Activated naive CD4-positive, alpha-beta T cell treated with anti-CD3 and anti-CD28 coated beads, Interleukin-2, amount 50 U/mL, for 72 hours (primary cell): Measurements from ENCODE around the gene PLP1. TPM values are rescaled to one million over a fixed set of nuclear protein-coding genes. Genes with fewer than 3 reads are reported as not detected.
"Not testable (repeated sequence)": the region's sequence is repeated elsewhere in the genome, so short reads cannot be mapped to it uniquely, and the experiment has no call there.

ENCODE experiments used
- ATAC-seq, 2 donors: fragments of 150-1000 bp; cut with Tn5 transposase; 2 replicates each; pipeline ENCODE4 v1.10.0; 2021; ENCODE audit warnings: mild to moderate bottlenecking in 2 of 2, moderate library complexity in 2 of 2
- DNase-seq, 2 donors: peaks; one replicate each; pipeline ENCODE4 v3.0.0; 2021 to 2022; ENCODE audit warnings: low spot score in 2 of 2
- H3K27ac Mint-ChIP-seq, 2 donors: one replicate each; pipeline ENCODE4 v1.8.0; 2022; ENCODE audit warnings: mild to moderate bottlenecking in 2 of 2, mixed read lengths in 2 of 2
- H3K36me3 Mint-ChIP-seq, 2 donors: one replicate each; pipeline ENCODE4 v1.8.0; 2022; ENCODE audit warnings: mixed read lengths in 2 of 2
- H3K9me3 Mint-ChIP-seq, 2 donors: one replicate each; pipeline ENCODE4 v1.8.0; 2022; ENCODE audit warnings: mixed read lengths in 2 of 2
- total RNA-seq, 2 donors: library from RNA; stranded (reverse); gene quantifications; one replicate each; pipeline ENCODE4 v1.2.3, GENCODE V29; 2022

The PLP1 gene
- not detected for total RNA-seq

DNA sequence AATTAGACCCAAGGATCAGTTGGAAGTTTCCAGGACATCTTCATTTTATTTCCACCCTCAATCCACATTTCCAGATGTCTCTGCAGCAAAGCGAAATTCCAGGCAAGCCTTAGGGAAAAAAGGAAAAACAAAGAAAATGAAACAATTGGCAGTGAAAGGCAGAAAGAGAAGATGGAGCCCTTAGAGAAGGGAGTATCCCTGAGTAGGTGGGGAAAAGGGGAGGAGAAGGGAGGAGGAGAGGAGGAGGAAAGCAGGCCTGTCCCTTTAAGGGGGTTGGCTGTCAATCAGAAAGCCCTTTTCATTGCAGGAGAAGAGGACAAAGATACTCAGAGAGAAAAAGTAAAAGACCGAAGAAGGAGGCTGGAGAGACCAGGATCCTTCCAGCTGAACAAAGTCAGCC is at the start of gene PLP1:
TSS of gene PLP1 (plus strand) at position 295 of the 400 bp plus-strand sequence. CDS start 156 bp downstream, outside the sequence.
- DNase-seq (no peak), ATAC-seq (no peak)
- no peaks in the 10 kb centered on the region for H3K36me3 Mint-ChIP-seq
- H3K27ac Mint-ChIP-seq: no peak within 1 kb of the TSS
- H3K9me3 Mint-ChIP-seq: no peaks in the 10 kb centered on the region

DNA sequence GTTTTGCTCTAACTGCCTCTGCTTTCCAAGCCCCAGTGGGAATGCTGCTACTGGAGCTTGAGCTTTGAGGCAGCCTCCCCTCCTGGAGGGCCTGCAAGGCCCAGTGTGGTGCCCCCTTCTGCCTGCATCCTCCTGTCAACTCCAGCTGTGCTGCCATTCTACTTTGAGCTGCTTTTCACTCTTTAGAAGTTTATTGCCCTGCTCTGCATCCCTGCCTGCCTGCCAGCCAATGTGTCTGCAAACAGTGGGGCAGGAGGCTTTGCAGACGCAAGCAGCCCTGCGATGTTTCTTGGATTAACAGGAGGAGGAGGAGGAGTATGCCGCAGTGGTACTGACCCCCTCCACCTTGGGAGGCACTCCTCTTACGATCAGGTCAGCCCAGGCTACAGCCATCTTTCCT is 49.5 kb upstream of the PLP1 start:
- no peak for ATAC-seq
- DNase-seq: no peak
- Mint-ChIP-seq H3K9me3 (no peaks in the 10 kb centered on the region), H3K27ac (no peak overlapping the region), H3K36me3 (no peaks in the 10 kb centered on the region)

GRCh38 chrX:103729015-103729414 is 47.6 kb upstream of the PLP1 start:
- no peak overlapping the region for H3K27ac Mint-ChIP-seq
- ATAC-seq (no peak), DNase-seq (no peak)
- H3K9me3 Mint-ChIP-seq: no peaks in the 10 kb centered on the region
- no peaks in the 10 kb centered on the region for H3K36me3 Mint-ChIP-seq

DNA sequence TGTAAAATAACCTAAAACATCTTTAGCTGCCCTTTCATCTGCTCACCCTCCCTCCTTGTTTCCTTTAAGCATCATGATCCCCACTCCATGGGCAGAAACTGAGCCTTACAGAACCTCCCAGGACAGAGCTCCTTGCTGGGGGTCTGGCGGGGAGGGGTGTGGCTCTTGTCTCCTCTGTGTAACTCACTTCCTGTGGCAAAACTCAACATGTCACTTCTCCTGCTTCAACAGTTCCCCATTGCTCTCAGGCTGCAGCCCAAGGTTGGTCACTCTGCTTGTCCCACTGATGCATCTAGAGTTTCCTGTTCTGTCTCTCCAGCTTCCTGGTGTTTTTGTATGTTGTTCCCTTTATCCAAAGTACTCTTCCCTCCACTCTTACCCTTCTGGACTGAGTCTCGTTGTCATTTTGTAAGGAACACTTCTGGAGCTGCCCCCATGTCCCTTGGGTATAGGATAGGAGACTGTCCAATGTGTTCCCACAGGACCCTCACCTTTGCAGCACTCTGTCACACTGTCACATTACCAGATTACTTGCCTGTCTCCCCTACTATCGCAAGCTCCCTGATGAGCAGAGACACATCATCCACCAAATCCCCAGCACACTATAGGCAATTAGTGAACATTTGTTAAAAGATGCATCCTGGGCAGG is 46.4 kb upstream of the PLP1 start:
- H3K27ac Mint-ChIP-seq: peak overlapping the region in 1 of 2 donors; percentile 52
- H3K9me3 Mint-ChIP-seq: no peaks in the 10 kb centered on the region
- ATAC-seq: no peak

DNA sequence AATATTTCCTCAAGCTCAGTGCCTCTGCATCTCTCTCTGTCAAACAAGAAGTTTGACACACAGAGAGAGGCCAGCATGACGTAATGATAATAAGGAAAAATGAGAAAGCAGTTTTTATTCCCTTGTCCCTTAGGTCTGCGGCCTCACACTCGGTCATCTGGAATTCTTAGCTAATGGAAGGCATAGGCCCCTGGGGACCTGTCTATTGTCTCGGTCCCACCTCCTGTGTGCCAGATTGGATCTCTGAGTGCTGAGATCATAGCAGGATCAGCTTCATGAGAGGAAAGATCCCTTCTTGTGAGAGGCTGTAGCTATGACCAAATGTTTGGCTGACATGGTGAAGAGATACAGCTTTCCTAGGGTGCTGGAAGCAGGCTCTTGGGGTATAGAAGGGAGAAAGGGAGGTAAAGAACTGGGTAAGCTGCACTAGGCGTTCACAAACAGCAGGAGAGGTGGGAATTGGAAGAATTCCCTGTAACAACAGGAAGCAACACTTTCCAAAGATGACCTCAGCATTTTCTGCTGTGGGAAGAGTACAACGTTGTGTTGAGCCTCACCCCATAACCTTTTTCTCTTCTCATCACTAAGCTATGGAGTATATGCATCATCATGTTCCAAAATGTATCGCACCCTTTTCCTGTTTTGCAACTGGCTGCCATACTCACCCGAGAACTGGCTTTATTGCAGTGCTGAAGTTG is 45.7 kb upstream of the PLP1 start:
- ATAC-seq (no peak), DNase-seq (no peak)
- H3K27ac Mint-ChIP-seq: no peak overlapping the region
- H3K9me3 Mint-ChIP-seq: no peaks in the 10 kb centered on the region
- H3K36me3 Mint-ChIP-seq: no peaks in the 10 kb centered on the region

More for the DNA sequence above, 46.4 kb upstream of the PLP1 start:
- H3K36me3 Mint-ChIP-seq: no peaks in the 10 kb centered on the region
- no peak for DNase-seq

DNA sequence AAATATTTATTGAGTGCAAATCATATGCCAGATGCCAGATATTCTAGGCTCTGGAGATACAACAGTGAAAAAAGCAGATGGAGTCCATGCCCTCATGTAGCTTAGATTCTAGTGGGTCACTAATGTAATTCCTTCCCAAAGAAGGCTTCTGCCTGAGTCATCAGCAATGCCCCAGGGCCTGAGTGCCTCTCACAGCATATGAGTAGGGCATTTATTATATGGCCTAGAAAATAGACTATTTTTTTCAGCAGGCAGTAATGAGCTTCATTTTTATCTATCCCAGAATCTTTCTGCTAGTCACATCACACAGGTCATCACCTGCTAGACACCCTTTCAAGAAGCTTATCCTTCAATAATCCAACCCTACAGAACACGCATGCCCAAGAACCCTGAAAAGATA is 43.6 kb upstream of the PLP1 start:
- no peaks in the 10 kb centered on the region for H3K36me3 Mint-ChIP-seq
- no peaks in the 10 kb centered on the region for H3K9me3 Mint-ChIP-seq
- H3K27ac Mint-ChIP-seq: no peak overlapping the region
- ATAC-seq (no peak), DNase-seq (no peak)

DNA sequence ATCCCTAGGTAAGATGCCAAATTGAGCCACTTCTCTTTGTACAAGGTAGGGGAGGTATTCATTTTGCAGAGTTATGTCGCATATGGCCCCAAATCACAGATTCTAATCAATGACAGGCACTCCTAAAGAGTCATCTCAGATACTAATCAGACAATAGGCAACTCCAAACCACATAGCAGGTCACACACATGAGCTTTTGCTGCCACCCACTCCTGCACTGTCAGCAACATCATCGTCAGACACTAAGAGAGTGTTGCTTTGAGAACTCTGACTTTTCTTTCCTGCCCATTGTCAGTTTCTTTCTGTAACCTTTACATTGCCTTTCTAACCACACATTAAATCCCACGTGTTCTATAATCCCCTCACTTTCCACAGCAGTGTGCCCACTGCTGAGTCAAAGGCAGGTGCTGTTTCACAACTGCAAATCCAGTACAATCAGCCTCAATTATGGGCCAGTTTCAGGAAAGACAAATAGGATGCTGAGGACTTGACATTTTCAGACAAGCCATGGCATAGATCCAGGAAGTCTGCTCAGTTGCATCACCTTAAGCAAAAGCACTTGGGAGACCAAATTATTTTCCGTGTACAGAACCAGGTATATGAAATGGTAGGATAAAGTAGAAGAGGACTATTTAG is 42.4 kb upstream of the PLP1 start:
- Mint-ChIP-seq H3K9me3 (no peaks in the 10 kb centered on the region), H3K27ac (no peak overlapping the region), H3K36me3 (no peaks in the 10 kb centered on the region)
- DNase-seq (no peak), ATAC-seq (peak; percentile 36 to 63)

DNA sequence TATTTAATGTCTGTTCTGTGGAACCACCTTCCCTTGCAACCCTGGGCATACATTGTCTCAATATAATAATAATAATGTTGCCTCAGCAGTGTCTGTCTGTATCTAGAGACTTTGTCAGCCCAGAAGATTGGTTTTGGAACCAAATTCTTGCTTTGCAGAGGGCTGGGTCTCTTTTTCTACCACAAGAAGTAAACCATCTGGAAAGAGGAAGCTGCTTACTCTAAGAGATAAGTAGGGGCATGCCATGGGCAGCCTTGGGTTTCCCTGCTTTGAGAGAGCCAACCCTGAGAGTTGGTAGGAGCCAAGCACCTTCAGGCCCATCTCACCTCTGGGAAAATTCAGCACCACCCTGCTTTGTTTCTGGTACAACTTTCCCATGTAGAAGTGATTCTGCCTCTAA is 38.9 kb upstream of the PLP1 start:
- Mint-ChIP-seq H3K9me3 (no peaks in the 10 kb centered on the region), H3K27ac (no peak overlapping the region), H3K36me3 (no peaks in the 10 kb centered on the region)
- ATAC-seq: no peak
- no peak for DNase-seq

DNA sequence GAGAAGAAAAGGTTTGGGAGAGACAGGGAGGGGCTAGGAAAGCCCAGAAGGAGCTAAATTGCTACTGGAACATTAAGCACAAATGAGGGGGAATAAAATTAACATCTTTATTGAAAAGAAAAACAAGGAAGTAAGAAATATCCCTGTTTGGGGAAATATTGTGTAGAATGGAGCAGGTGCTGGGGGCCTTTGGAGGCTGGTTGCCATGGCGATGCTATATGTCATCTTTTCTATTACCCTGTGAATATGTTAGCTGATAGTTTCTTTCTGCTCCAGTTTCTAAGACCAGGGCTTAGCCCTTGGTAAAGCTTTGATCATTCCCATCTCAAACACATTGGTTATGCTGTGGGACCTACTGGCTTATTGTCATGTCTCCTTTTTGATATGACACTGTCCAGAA is 37.2 kb upstream of the PLP1 start:
- Mint-ChIP-seq H3K36me3 (no peaks in the 10 kb centered on the region), H3K27ac (no peak overlapping the region), H3K9me3 (no peaks in the 10 kb centered on the region)
- ATAC-seq (no peak), DNase-seq (no peak)

- H3K9me3 Mint-ChIP-seq: no peaks in the 10 kb centered on the region
- ATAC-seq (no peak), DNase-seq (no peak)
- no peaks in the 10 kb centered on the region for H3K36me3 Mint-ChIP-seq
- H3K27ac Mint-ChIP-seq: no peak overlapping the region
These were observed 34.8 kb upstream of the PLP1 start for GRCh38 chrX:103741879-103742278.

DNA sequence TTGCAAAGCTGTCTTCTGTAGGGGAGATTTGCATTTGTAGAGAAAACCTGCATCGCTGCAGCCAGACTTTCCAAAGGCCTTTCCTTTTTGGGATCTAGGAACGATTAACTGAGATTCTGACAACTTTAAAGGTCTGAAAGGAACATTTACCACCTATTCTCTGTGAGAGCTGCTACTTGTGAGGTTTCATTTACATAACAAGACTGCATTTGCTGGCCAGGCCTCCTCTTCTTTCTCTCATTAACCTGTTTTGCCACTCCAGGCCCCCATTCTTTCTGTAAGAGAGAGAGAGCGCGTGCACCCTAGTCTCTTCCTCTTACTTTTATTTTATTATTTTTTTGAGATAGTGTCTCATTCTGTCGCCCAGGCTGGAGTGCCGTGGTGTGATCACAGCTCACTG is 34.3 kb upstream of the PLP1 start:
- Mint-ChIP-seq H3K27ac (no peak overlapping the region), H3K9me3 (no peaks in the 10 kb centered on the region), H3K36me3 (no peaks in the 10 kb centered on the region)
- ATAC-seq: no peak
- DNase-seq: no peak

DNA sequence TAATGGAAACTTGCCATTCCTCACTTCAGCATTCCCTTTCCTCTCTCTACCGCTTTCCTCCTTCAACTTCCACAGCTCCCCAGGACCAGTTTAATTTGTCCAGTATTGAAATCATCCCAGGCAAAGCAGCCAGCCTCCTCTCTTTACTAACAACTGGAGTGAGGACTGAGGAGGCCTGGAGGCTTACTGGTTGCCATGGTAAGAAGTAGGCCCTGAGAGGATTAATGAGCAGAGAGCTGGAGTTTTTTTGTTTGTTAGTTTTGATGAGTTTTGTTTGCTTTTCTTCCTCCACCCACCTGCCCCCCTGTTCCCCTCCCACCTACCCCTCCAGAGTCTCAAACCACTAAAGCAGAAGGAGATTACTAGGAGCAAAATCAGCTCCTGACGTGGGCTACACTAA is 29.5 kb upstream of the PLP1 start:
- DNase-seq (no peak), ATAC-seq (no peak)
- H3K27ac Mint-ChIP-seq: no peak overlapping the region
- no peaks in the 10 kb centered on the region for H3K36me3 Mint-ChIP-seq
- H3K9me3 Mint-ChIP-seq: no peaks in the 10 kb centered on the region

DNA sequence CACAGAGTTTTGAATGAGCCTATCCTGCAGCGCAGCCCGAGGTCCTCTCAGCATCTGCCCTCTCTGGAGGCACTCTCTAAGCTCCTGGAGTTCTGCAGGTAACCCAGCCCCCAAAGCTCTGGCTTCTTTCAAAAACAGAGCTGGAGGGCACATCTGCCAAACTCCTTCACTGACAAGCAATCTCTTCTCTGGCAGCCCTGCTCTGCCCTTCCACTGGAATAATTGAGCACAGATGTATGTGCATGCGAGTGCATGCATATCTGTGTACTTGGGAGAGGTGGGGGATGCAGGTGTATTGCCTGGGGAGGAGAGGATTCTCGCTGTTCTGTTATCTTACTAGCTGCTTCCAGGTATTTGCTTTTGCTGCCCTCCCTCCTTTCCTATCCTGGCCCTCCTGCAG is 22.2 kb upstream of the PLP1 start:
- no peaks in the 10 kb centered on the region for H3K9me3 Mint-ChIP-seq
- no peak for DNase-seq
- ATAC-seq: no peak
- no peak overlapping the region for H3K27ac Mint-ChIP-seq
- no peaks in the 10 kb centered on the region for H3K36me3 Mint-ChIP-seq

- ATAC-seq (no peak), DNase-seq (no peak)
- H3K27ac Mint-ChIP-seq: no peak overlapping the region
- H3K9me3 Mint-ChIP-seq: no peaks in the 10 kb centered on the region
- no peaks in the 10 kb centered on the region for H3K36me3 Mint-ChIP-seq
These were observed 19.9 kb upstream of the PLP1 start for GRCh38 chrX:103756736-103757135.

GRCh38 chrX:103758555-103758954 is 18.1 kb upstream of the PLP1 start:
- no peak for DNase-seq
- H3K36me3 Mint-ChIP-seq: no peaks in the 10 kb centered on the region
- H3K27ac Mint-ChIP-seq: no peak overlapping the region
- no peaks in the 10 kb centered on the region for H3K9me3 Mint-ChIP-seq
- ATAC-seq: no peak

- not testable (repeated sequence) for DNase-seq, ATAC-seq, H3K36me3 Mint-ChIP-seq, H3K9me3 Mint-ChIP-seq
- peak overlapping the region in 1 of 2 donors; percentile 20 for H3K27ac Mint-ChIP-seq
These were observed 13.1 kb upstream of the PLP1 start for GRCh38 chrX:103763541-103763940.

- not testable (repeated sequence) for ATAC-seq
These were observed 9.7 kb upstream of the PLP1 start for GRCh38 chrX:103766813-103767555.

More at GRCh38 chrX:103766813-103767555, 9.7 kb upstream of the PLP1 start:
- not testable (repeated sequence) for H3K36me3 Mint-ChIP-seq, H3K9me3 Mint-ChIP-seq, DNase-seq, H3K27ac Mint-ChIP-seq
